Ramos (cell line): ENCODE data around the gene TNRC6B.
"Not testable (repeated sequence)": the region's sequence is repeated elsewhere in the genome, so short reads cannot be mapped to it uniquely, and the experiment has no call there.

Source experiments
- in situ Hi-C: fragments of 300-500 bp; cut with MboI; formaldehyde crosslinking; loops from one replicate; pipeline ENCODE4 v1.14.3; 2022; ENCODE audit warnings: low sequenced_read_pairs; ENCODE audit not compliant: unreplicated experiment

TNRC6B gene

GRCh38 chr22:40341604-40342003, 163.9 kb downstream of the TNRC6B start:
- in situ Hi-C loops = loop anchor here (10.0 kb wide), 2 partner anchors 287 to 807 kb away; partner anchors contain the start of gene RPS19BP1

DNA sequence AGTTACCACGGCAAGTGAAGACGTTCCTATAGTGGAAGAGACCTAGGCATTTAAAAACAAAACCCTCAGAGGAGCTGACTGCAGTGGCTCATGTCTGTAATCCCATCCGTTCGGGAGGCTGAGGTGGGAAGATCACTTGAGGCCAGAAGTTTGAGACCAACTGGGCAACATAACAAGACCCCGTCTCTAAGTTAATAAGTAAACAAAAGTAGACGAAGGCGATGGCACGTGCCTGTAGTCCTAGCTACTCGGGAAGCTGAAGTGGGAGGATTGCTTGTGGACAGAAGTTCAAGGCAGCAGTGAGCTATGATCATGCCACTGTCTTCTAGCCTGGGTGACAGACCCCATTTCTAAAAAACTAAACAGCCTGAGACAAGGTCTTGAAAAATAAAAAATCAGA, 164.8 kb downstream of the TNRC6B start:
- in situ Hi-C loops = loop anchor here (10.0 kb wide), 2 partner anchors 288 to 808 kb away; partner anchors contain the start of gene RPS19BP1

GRCh38 chr22:40345271-40345670, 167.5 kb downstream of the TNRC6B start:
- in situ Hi-C loops = loop anchor here (10.0 kb wide), 2 partner anchors 290 to 810 kb away; partner anchors contain the start of gene RPS19BP1

DNA sequence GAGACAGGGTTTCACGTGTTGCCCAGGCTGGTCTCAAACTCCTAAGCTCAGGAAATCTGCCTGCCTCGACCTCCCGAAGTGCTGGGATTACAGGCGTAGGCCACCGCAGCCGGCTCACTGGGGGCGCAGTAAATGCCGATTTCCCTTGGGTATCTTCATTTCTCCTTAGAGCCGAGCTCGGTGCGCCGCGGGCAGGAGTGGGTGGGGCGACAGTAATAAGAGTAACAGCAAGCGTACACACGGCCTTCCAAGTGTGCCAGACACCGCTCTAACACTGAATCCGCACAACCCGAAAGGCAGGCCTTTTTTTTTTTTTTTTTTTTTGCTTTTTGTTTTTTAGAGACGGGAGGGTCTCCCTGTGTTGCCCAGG, 168.1 kb downstream of the TNRC6B start:
- in situ Hi-C loops = loop anchor here (10.0 kb wide), 2 partner anchors 291 to 811 kb away; partner anchors contain the start of gene RPS19BP1

GRCh38 chr22:40346185-40347118, 168.7 kb downstream of the TNRC6B start, which contains the start of gene ADSL:
ADSL (plus strand) TSS chr22:40346500; CDS start chr22:40346559, 59 bp downstream.
- in situ Hi-C loops = loop anchor here (10.0 kb wide), 2 partner anchors 292 to 812 kb away; partner anchors contain the start of gene RPS19BP1

GRCh38 chr22:40347300-40347699, 169.6 kb downstream of the TNRC6B start:
- in situ Hi-C loops = loop anchor here (10.0 kb wide), 2 partner anchors 292 to 812 kb away; partner anchors contain the start of gene RPS19BP1

- in situ Hi-C loops = loop anchor here (10.0 kb wide), 2 partner anchors 293 to 813 kb away; partner anchors contain the start of gene RPS19BP1
Observed at GRCh38 chr22:40348025-40348658, 170.4 kb downstream of the TNRC6B start.

- in situ Hi-C loops = no loop called here
Observed at GRCh38 chr22:40352763-40353162, 175.0 kb downstream of the TNRC6B start.

DNA sequence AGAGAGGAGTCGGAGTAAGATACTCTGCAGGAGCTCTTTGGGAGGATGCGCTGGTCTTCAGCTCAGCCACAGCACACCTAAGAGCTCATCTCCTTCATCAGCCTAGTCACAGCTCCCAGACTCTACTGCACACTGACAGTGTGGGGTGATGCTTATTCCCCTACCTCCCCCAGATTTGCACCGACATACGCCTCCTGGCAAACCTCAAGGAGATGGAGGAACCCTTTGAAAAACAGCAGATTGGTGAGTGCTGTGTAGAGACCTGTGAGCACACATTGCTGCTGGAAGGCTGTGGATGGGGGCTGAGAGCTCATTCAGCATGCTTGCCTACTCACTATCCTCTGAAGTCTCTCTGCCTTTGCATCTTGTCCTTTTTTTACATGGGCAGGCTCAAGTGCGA, 183.4 kb downstream of the TNRC6B start:
- in situ Hi-C loops = no loop called here

DNA sequence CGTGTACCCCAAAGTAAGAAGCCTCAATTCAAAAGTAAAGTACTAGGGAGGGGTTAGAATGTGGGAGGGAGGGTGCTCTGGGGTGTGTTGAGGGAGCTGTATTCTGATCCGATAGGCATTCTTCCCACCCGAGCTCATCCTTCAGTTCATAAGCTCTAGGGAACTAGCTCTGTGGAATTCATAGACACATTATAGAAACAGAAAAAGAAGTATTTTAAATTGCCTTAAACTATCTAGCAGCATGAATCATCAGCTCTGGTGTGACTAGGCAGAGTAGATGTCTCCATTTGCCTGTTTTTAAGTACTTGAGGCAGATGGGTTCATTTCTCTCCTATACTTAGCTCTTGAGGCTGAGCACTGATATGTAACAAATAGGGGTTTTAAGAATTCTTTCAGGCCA, 185.3 kb downstream of the TNRC6B start:
- in situ Hi-C loops = no loop called here

DNA sequence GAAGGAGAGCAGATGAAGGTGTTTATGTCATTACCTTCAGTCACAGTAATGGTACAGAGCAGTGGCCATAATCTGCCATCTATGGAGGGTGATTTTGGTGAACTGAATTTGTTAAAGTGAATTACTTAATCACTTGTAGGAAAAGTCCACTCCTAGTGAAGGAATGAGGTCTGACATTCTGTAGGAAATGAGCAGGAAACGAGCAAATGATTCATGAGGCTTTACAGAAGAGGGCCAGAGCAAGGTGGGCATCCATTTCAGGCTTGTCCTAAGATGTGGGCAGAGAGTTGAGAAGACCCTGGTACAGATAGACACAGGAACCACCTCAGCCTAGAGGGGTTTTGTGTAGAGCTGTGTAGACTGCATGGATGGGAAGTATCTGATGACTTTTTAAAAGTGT, 186.7 kb downstream of the TNRC6B start:
- in situ Hi-C loops = no loop called here

DNA sequence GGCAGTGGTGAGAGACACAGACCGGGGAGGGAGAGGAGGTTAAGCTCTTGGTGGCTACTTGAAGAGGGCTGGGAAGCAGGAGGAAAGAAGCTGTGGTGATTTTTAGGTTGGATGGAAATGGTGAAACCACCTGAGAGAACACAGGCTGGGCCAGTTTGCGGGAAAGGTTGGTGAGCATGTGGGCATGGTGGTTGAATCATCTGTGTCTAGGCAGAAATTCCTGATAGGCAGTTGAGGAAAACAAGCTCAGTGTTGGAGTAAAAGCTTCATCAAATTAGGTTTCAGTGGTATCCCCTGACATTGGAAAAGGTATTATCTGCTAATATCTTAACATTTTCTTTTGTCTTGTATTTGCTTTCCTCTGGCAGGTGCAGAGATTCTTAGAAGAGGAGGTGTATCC, 188.3 kb downstream of the TNRC6B start:
- in situ Hi-C loops = no loop called here

- in situ Hi-C loops = no loop called here
Observed at GRCh38 chr22:40367342-40367741, 189.6 kb downstream of the TNRC6B start.

DNA sequence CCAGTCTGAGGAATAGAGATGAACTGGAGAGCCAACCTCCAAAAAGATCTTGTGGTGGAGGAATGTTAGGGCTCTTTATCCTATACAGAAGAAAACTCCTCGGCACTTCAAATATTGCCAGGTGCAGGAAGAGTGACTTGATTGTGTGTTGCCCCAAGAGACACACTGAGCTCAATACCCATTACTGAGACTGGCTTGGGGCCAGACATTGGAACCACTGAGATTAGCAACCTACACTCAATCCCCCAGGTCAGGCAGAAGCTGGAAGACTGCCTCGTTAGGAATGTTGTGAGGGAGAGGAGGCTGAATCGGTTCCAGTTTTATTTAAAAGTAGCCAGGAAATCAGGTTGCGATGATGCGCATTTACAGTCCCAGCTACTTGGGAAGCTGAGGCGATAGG, 190.3 kb downstream of the TNRC6B start:
- in situ Hi-C loops = no loop called here

DNA sequence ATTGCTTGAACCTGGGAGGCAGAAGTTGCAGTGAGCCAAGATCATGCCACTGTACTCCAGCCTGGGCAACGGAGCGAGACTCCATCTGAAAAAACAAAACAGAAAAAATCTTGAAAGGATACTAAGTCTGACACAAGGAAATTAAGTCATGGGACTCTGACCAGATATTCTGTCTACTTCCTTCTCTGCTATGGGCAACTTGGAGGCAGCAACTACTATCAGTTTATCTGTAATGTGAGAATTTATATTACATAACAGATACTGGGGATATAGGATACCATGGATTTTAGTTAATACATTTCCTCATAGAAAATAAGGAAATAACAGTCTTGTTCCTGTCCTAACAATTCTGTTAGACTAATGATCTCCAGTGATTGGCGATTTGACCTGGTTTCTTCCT, 191.1 kb downstream of the TNRC6B start:
- in situ Hi-C loops = no loop called here

GRCh38 chr22:40374567-40374966, 196.8 kb downstream of the TNRC6B start:
- in situ Hi-C loops = no loop called here

DNA sequence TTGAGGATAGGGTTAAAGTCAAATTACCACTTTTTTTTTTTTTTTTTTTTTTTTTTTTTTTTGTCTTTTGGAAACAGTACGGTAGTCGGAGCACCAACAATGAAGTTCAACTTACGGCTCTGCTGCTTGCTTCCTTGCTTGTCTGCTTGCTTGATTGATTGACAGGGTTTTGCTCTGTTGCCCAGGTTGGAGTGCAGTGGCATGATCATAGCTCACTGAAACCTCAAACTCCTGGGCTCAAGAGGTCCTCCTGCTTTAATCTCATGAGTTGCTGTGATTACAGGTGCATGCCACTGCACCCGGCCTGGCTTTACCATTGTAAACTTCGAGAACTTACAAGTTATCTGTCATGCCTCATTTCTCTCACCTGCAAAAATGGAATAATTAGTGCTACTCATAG, 198.4 kb downstream of the TNRC6B start:
- in situ Hi-C loops = no loop called here

DNA sequence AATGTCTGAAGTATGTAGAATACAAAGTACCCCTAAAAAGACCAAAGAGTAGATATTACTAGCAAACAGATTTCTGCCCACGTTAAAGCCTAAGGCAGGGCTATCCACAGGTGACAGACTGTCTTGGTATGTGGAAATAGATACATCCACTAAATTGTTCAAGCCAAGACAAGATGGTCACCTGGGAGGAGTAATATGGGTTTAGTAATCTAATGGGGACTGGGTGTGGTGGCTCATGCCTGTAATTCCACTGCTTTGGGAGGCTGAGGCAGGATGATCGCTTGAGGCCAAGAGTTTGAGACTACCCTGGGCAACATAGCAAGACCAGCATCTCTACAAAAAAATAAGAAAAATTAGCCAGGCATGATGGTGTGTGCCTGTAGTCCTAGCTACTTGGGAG, 200.2 kb downstream of the TNRC6B start:
- in situ Hi-C loops = no loop called here

DNA sequence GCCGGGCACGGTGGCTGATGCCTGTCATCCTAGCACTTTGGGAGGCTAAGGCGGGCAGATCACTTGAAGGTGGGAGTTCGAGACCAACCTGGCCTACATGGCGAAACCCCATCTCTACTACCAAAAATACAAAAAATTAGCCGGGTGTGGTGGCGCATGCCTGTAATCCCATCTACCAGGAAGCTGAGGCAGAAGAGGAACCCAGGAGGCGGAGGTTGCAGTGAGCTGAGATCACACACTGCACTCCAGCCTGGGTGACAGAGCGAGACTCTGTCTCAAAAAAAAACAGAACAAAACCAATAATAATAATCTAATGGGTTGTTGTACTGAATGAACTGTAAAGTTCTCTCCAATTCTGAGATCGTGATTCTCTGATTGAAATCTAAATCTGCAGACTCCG, 200.7 kb downstream of the TNRC6B start:
- in situ Hi-C loops = not testable (repeated sequence)

DNA sequence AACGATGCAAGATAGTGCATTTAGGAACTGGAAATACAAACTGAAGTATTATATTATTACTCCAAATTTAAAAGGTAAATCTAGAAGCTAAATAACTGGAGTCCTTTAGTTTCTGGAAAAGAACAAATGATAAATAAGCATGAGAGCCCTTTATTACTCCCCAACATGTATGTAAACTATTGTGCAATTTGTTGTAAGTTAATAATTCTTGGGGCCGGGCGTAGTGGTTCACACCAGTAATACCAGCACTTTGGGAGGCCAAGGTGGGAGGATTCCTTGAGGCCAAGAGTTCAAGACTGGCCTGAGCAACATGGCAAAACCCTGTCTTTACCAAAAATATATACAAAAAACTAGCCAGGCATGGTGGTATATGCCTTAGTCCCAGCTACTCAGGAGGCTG, 203.7 kb downstream of the TNRC6B start:
- in situ Hi-C loops = no loop called here

DNA sequence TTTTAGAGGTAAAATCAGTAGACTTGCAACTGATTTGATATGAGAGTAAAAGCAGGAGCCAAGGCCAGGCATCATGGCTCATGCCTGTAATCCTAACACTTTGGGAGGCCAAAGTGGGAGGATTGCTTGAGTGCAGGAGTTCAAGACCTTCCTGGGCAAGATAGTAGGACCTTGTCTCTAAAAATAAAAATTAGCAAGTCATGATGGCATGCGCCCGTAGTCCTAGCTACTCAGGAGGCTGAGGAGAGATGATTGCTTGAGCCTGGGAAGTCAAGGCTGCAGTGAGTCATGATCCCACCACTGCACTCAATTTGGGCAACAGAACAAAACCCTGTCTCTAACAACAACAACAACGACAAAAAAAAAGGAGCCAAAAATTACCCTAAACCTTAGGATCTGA, 206.2 kb downstream of the TNRC6B start:
- in situ Hi-C loops = no loop called here
